ENCODE measurements around the gene FUT2.

- TF ChIP-seq POLR2A (IDR thresholded peaks at IDR 0.05; ENCODE audit: low read depth, low read length), result no peak
- TF ChIP-seq TAF1 (IDR thresholded peaks at IDR 0.05; ENCODE audit: borderline replicate concordance, low read depth, low read length), result no peak
These were observed 41.7 kb downstream of the FUT2 start for GRCh38 chr19:48737360-48737998.
